Heart left ventricle (tissue), 16 donors: ENCODE results near the gene SPPL2C. TPM values are rescaled to one million over a fixed set of nuclear protein-coding genes. Genes with fewer than 3 reads are reported as not detected.

Experiments used
- ATAC-seq, 4 donors: fragments of 200-7000 bp; cut with Tn5 transposase; one replicate each; pipeline ENCODE4 v1.9.1; 2020 to 2022; ENCODE audit warnings: moderate library complexity in 4 of 4, mild to moderate bottlenecking in 3 of 4, moderate number of reproducible peaks in 1 of 4
- DNase-seq, 5 donors: peaks; one replicate each; pipeline ENCODE4 v3.0.0-alpha.2; 2020
- H3K27ac ChIP-seq, 12 donors: fragments of 200-600 bp; sonication (generic) in 4 of 12; one replicate each; pipeline versions ENCODE4 v1.5.0 to v1.8.0; 2016 to 2022; ENCODE audit warnings: mild to moderate bottlenecking in 2 of 12
- H3K27me3 ChIP-seq, 9 donors: fragments of 200-600 bp; sonication (generic) in 2 of 9; one replicate each; pipeline versions ENCODE4 v1.5.1 to v1.8.0; 2016 to 2022; ENCODE audit warnings: mild to moderate bottlenecking in 3 of 9
- H3K36me3 ChIP-seq, 9 donors: fragments of 200-600 bp; sonication (generic) in 2 of 9; one replicate each; pipeline versions ENCODE4 v1.5.0 to v1.8.0; 2018 to 2022; ENCODE audit warnings: mild to moderate bottlenecking in 2 of 9
- H3K4me1 ChIP-seq, 12 donors: fragments of 200-600 bp; sonication (generic) in 4 of 12; one replicate each; pipeline versions ENCODE4 v1.5.0 to v1.8.0; 2016 to 2022; ENCODE audit warnings: mild to moderate bottlenecking in 3 of 12
- H3K4me3 ChIP-seq, 12 donors: fragments of 200-600 bp; sonication (generic) in 4 of 12; one replicate each; pipeline versions ENCODE4 v1.5.0 to v1.8.0; 2017 to 2022; ENCODE audit warnings: mild to moderate bottlenecking in 9 of 12, moderate library complexity in 4 of 12
- H3K9me3 ChIP-seq, 12 donors: fragments of 200-600 bp; sonication (generic) in 4 of 12; one replicate each; pipeline versions ENCODE4 v1.5.0 to v1.8.0; 2016 to 2022; ENCODE audit warnings: mild to moderate bottlenecking in 1 of 12
- POLR2A ChIP-seq, 2 donors: fragments of 450-650 bp; IDR thresholded peaks; one replicate each; pipeline ENCODE4 v1.6.1; 2017; ENCODE audit warnings: antibody characterized with exemption in 2 of 2, mild to moderate bottlenecking in 2 of 2, moderate library complexity in 2 of 2
- WGBS, 4 donors: extraction: QIAGEN DNeasy Blood & Tissue Kit in 2 of 4; methylation state at CpG; one replicate each; pipeline versions ENCODE4 v1.1.5 to v1.1.7; 2013 to 2018; 5-methylcytosine and 5-hydroxymethylcytosine counted together
- intact Hi-C, 10 donors: fragments of 100-400 bp; cut with DNase I; formaldehyde crosslinking; loops; one replicate each; pipeline versions ENCODE4 v1.11.1 to v1.14.2; 2022
- polyA plus RNA-seq, 2 donors: library from polyadenylated mRNA; stranded (reverse); fragments of 200-250 nt; gene quantifications; one replicate each; pipeline ENCODE4 v1.2.3, GENCODE V29; 2013
- total RNA-seq, 9 donors: library from RNA; depleted of rRNA in 2 of 9; stranded (reverse); fragments of >200 nt in 2 of 9; fragmentation: NEBNext Ultra II Directional in 3 of 9; extraction: Animal tissue kit (Norgen Biotek cat#: 25700) in 3 of 9; gene quantifications; one replicate each; pipeline versions ENCODE4 v1.1.0 to v1.2.4, GENCODE V29; 2016 to 2023
- TF ChIP-seq, protein P1 (sequence below), 12 donors: fragments of 200-600 bp; sonication (generic) in 4 of 12; IDR thresholded peaks; one replicate each; pipeline versions ENCODE4 v1.5.0 to v1.8.0; 2018 to 2022; ENCODE audit warnings: antibody characterized with exemption in 12 of 12, mild to moderate bottlenecking in 5 of 12
- donor health status: ischemic (EF 13 %, LVEDD 7.1; RV severe dilation, severe dysfunction).
- donor health status: healthy with polysubstance abuse.
- donor health status: DM: no; HTN: yes; CAD: no.
- donor health status: DM: no; HTN: no; CAD: no.
- donor health status: ischemic (EF 25% LVEDD 6.9; RV normal size, moderate dysfunction).
- donor health status: ischemic (EF 25% LVEDD 5.7; RV mildly dilated, moderate dysfunction).
- donor health status: healthy.
- donor health status: DM: yes; HTN: yes; CAD: no.
- donor health status: ischemic (EF 35%, LVEDD 5.7; RV mildly dilated, moderate dysfunction).
- donor health status: nonischemic (EF 11% LVEDD 7.7; RV severe dilation, severe dysfunction).
- donor health status: DM: yes; HTN: yes; CAD: no.
- donor health status: PGD.
- donor health status: ischemic (EF 29% LVEDD 5.4; RV normal size, mild dysfunction).
- donor health status: nonischemic (EF 23%, LVEDD 6.1; RV moderate dilation, normal function).

Gene SPPL2C
- total and polyA plus RNA-seq, 11 donors = not detected

DNA sequence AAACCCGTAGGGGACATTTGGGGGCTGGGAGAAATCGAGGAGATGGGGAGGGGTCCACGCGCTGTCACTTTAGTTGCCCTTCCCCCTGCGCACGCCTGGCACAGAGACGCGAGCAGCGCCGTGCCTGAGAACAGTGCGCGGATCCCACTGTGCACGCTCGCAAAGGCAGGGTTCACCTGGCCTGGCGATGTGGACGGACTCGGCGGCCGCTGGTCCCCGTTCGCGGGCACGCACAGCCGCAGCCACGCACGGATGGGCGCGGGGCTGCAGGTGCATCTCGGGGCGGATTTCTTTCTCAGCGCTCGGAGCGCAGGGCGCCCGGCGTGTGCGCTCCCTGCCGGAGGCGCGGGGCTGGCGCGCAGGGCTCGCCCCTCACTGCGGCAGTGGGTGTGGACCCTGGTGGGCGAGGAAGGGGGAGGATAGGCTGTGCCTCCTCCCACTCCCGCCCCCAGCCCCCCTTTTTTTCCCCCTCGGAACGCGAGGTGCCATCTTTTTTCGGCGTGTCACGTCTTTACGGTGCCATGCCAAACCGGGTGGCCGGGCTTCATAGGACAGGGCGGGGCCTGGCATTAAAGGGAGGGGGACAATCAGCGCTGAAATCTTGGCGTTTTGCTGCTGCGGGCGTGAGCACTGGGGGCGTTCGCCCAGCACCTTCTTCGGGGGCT is 50.8 kb downstream of the SPPL2C start:
- no peaks in the 10 kb centered on the region for H3K36me3 ChIP-seq
- peak overlapping the region; percentile 54 to 95 (median 82) for H3K4me3 ChIP-seq
- no peaks in the 10 kb centered on the region for H3K9me3 ChIP-seq
- peak in 2 of 5 donors; percentile 21 to 36 for DNase-seq
- peaks cover 0 to 58% (median 21%) of the 10 kb centered on the region in 9 donors for H3K27me3 ChIP-seq
- ATAC-seq = peak; percentile 4 to 28 (median 14)
- TF ChIP-seq, protein P1, sequence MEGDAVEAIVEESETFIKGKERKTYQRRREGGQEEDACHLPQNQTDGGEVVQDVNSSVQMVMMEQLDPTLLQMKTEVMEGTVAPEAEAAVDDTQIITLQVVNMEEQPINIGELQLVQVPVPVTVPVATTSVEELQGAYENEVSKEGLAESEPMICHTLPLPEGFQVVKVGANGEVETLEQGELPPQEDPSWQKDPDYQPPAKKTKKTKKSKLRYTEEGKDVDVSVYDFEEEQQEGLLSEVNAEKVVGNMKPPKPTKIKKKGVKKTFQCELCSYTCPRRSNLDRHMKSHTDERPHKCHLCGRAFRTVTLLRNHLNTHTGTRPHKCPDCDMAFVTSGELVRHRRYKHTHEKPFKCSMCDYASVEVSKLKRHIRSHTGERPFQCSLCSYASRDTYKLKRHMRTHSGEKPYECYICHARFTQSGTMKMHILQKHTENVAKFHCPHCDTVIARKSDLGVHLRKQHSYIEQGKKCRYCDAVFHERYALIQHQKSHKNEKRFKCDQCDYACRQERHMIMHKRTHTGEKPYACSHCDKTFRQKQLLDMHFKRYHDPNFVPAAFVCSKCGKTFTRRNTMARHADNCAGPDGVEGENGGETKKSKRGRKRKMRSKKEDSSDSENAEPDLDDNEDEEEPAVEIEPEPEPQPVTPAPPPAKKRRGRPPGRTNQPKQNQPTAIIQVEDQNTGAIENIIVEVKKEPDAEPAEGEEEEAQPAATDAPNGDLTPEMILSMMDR (IDR thresholded peaks at IDR 0.05) = peak in 3 of 12 donors; percentile 9 to 12 (median 10)
- TF ChIP-seq POLR2A (IDR thresholded peaks at IDR 0.05) = no peak
- peak overlapping the region in 1 of 12 donors; percentile 81 for H3K27ac ChIP-seq
- H3K4me1 ChIP-seq = peaks cover 0 to 41% (median 17%) of the 10 kb centered on the region in 12 donors
- WGBS, 4 donors = 0 to 1% (median 1%) methylated on average over 33 to 63 of the region's 63 CpGs
- intact Hi-C loops = loop anchor here in 6 of 10 donors (2.0 to 10.0 kb wide), 5 partner anchors 42 to 61 kb away; no protein-coding TSS in a partner anchor

DNA sequence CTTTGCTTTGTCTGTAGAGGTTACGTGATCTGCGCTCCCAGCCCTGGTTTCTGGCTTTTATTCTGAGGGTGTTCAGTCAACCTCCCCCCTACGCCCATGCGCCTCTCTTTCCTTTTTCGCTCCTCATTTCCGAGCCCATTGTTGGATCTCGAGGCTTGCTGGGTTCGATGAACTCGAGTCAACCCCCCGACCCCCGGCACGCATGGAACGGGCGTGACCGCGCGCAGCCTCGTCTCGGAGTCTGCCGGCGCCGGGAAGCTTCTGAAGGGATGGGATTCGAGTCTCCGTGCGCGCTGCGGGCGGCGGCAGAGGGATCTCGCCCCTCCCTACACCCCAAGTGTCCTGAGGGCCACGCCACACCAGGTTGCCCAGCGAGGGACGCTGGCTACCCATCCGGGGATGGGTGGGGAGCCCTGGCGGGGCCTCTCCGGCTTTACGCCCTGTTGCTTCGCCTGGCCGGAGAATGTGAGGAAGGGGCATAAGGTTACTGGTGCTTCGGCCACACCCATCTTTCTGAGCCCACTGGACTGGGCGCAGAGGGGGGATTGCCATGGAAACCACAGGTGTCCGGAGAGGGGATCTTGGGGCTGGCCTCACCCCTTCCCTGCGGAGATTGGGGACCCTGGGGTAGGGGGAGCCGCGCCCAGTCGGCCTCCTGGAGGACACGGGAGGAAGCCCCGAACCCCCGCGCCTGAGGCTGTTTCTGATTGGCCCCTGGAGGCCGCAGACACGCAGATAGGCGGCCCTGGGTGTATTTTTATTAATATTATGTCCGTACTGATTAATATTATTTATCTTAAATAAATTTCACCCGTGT is 51.5 kb downstream of the SPPL2C start:
- WGBS, 4 donors = 6 to 12% (median 6%) methylated on average over 35 to 55 of the region's 55 CpGs
- peak overlapping the region; percentile 54 to 95 (median 82) for H3K4me3 ChIP-seq
- no peak for DNase-seq
- ATAC-seq = no peak
- H3K9me3 ChIP-seq = no peaks in the 10 kb centered on the region
- no peaks in the 10 kb centered on the region for H3K36me3 ChIP-seq
- TF ChIP-seq, protein P1 (IDR thresholded peaks at IDR 0.05) = no peak
- peak overlapping the region in 1 of 12 donors; percentile 81 for H3K27ac ChIP-seq
- peaks cover 0 to 54% (median 21%) of the 10 kb centered on the region in 9 donors for H3K27me3 ChIP-seq
- peaks cover 0 to 41% (median 17%) of the 10 kb centered on the region in 12 donors for H3K4me1 ChIP-seq
- intact Hi-C loops = loop anchor here in 6 of 10 donors (2.0 to 10.0 kb wide), 5 partner anchors 41 to 61 kb away; no protein-coding TSS in a partner anchor

Other genes with a start within 250 kb of the SPPL2C start
- under 1 TPM in 1 of 9 donors, not detected in 8; 0.52 TPM for gene CRHR1, start 60.6 kb upstream of the SPPL2C start, total RNA-seq
- not detected for gene CRHR1, start 60.6 kb upstream of the SPPL2C start, polyA plus RNA-seq
- gene MAPT, start 49.7 kb downstream of the SPPL2C start, total RNA-seq = 10 to 100 TPM; 17.9 to 70.4 (median 38.2) TPM
- gene MAPT, start 49.7 kb downstream of the SPPL2C start, polyA plus RNA-seq = 10 to 100 TPM in 1 of 2 donors, 1 to 10 TPM in 1; 2.9 to 15.6 TPM
- under 1 TPM in 1 of 9 donors, not detected in 8; 0.56 TPM for gene STH, start 154.4 kb downstream of the SPPL2C start, total RNA-seq
- gene STH, start 154.4 kb downstream of the SPPL2C start, polyA plus RNA-seq = 1 to 10 TPM in 1 of 2 donors, not detected in 1; 1.6 TPM